Measurements from ENCODE around the gene PGF. TPM values are rescaled to one million over a fixed set of nuclear protein-coding genes. Genes with fewer than 3 reads are reported as not detected.
A peak's percentile ranks its signal among the peaks of the same experiment; 100 is the strongest.

Gene PGF
- total RNA-seq, 1 experiment from 2014 or later, result 6.9 TPM

GRCh38 chr14:74982661-74983060 lies 27.3 kb upstream of the PGF start:
- Histone ChIP-seq H3K27me3 (ENCODE audit: control insufficient read depth, insufficient read depth, low read length) (no peaks in the 10 kb centered on the region; the same call in 1 of the 2 replicates), H3K4me3 (ENCODE audit: insufficient read depth, low read depth, low read length) (no peak overlapping the region), H3K36me3 (replicated peaks; ENCODE audit: control insufficient read depth, insufficient read depth, low read length) (no peaks in the 10 kb centered on the region)
- DNase-seq, result no peak

GRCh38 chr14:74981833-74982232 lies 26.4 kb upstream of the PGF start:
- DNase-seq, result no peak

DNA sequence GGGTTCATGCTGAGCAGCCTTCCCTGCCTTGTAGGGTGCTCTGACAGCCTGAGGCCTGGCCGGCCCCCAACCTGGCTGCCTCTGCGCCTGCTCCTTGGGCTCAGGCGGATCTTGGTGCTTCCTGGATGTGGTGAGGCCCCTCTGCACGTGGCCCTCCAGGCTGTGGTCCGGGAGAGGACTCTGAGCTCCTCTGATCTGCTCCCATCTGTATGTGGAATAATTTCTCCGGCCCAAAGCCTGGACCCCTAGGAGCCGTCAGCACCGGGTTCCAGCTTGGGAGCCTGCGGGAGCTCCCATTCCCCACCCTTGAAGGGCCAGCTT lies 26.0 kb upstream of the PGF start:
- H3K4me3 ChIP-seq (ENCODE audit: insufficient read depth, low read depth, low read length), result no peak overlapping the region
- no peaks in the 10 kb centered on the region for H3K36me3 ChIP-seq (replicated peaks; ENCODE audit: control insufficient read depth, insufficient read depth, low read length)
- DNase-seq, result no peak
- no peaks in the 10 kb centered on the region; the same call in 1 of the 2 replicates for H3K27me3 ChIP-seq (ENCODE audit: control insufficient read depth, insufficient read depth, low read length)

More at GRCh38 chr14:74981833-74982232, 26.4 kb upstream of the PGF start:
- H3K36me3 ChIP-seq (replicated peaks; ENCODE audit: control insufficient read depth, insufficient read depth, low read length), result no peaks in the 10 kb centered on the region
- no peak overlapping the region for H3K4me3 ChIP-seq (ENCODE audit: insufficient read depth, low read depth, low read length)
- H3K27me3 ChIP-seq (ENCODE audit: control insufficient read depth, insufficient read depth, low read length), result no peaks in the 10 kb centered on the region; the same call in 1 of the 2 replicates

DNA sequence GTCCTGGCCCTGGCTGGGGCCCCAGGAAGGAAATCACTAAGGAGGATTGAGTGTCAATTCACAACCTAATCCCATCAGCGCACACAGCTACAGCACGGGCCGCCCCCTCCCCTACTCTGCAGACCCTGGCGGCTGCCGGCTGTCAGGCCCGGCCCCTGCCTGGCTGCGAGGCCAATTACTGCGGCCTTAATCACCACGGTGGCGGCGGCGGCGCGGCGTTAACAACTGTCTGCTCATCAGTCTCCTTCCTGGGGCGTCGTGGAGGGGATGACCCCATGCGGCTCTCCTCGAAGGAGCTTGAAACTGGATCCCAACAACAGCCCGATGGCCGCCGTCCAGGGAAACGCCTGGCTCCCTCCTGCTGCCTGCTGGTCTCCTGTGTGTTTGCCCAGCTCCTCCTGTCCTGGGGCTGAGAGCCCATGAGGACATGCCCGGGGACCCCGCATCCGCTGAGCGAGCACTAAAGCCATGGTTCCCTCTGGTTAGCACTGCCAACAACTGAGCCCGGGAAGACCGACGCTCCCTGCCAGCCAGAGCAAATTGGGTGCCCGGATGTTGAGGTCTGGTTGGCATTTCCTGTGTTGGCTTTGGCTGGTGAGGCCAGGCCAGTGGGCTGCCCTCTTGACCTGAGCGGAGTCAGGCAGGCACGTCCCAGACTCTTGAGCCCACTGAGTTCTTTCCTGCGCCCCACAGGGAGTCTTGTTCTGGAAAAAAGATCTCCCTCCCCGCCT lies 25.5 kb upstream of the PGF start:
- DNase-seq, result peak; percentile 86
- no peaks in the 10 kb centered on the region for H3K36me3 ChIP-seq (replicated peaks; ENCODE audit: control insufficient read depth, insufficient read depth, low read length)
- H3K27me3 ChIP-seq (ENCODE audit: control insufficient read depth, insufficient read depth, low read length), result no peaks in the 10 kb centered on the region; the same call in 1 of the 2 replicates
- no peak overlapping the region for H3K4me3 ChIP-seq (ENCODE audit: insufficient read depth, low read depth, low read length)

DNA sequence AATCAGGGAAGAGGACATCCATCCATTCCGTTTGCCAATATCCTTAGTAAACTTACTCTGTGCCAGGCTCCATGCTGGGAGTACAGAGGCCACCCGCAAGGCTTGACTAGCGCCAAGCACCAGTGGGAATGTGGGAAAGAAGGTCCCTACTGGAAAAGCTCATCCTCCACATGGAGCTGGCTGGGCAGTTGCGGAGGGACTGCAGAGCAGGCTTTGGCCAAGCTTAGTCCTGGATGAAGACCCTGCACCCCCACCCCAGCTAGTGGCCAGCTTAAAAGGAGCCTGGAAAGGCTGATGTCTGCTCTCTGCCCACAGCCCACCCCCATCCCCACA lies 25.0 kb upstream of the PGF start:
- no peak for DNase-seq
- Histone ChIP-seq H3K4me3 (ENCODE audit: insufficient read depth, low read depth, low read length) (no peak overlapping the region), H3K36me3 (replicated peaks; ENCODE audit: control insufficient read depth, insufficient read depth, low read length) (no peaks in the 10 kb centered on the region), H3K27me3 (ENCODE audit: control insufficient read depth, insufficient read depth, low read length) (no peaks in the 10 kb centered on the region; the same call in 1 of the 2 replicates)

DNA sequence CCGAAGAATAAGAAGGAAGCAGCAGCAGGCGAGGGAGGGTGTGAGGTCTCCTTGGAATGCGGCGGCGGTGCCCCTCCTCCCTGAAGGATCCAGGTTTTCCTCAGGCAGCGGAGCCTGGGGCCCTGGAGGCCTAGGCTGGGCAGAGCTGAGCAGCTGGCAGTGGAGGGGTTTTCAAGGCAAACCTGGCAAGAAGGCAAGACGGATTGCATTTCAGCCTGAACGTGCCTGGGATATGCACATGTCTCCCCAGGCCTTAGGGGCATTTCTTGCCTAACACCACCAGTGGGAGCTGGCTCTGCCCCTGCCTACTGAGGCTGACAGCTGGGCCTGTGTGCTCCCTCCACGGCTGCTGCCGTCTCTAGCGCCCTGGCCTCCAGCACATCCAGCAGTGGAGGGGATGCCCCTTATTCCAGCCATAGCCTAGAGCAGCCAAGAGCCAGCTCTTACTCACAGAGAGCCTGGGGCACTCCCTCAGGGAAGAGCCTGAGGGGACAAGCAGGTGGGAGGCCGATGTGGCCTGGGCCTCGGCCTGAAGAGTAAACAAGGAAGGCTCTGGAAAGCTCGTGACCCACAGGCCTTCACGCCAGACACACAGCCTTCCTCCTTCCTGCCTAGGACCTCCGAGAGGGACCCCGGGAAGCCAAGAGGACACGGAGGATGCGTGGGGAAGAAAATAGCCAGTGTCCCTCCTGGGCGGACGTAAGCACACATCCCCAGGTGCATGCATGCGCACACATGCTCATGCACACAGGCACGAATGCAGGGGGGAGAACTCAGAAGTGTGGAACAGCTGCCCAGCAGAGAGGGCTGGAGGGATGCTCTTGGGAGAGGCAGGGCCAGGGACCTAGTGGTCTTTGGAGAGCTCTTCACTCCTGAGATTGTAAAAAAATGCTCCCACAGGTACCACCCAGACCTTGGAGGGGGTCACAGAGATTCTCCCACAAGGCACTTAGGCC lies 24.3 kb upstream of the PGF start:
- peak; percentile 83 for DNase-seq
- Histone ChIP-seq H3K36me3 (replicated peaks; ENCODE audit: control insufficient read depth, insufficient read depth, low read length) (no peaks in the 10 kb centered on the region), H3K27me3 (ENCODE audit: control insufficient read depth, insufficient read depth, low read length) (no peaks in the 10 kb centered on the region; the same call in 1 of the 2 replicates), H3K4me3 (ENCODE audit: insufficient read depth, low read depth, low read length) (no peak overlapping the region)

- peak; percentile 28 for DNase-seq
- no peaks in the 10 kb centered on the region; the same call in 1 of the 2 replicates for H3K27me3 ChIP-seq (ENCODE audit: control insufficient read depth, insufficient read depth, low read length)
- no peaks in the 10 kb centered on the region for H3K36me3 ChIP-seq (replicated peaks; ENCODE audit: control insufficient read depth, insufficient read depth, low read length)
Measured at GRCh38 chr14:74979029-74979428, 23.6 kb upstream of the PGF start.

DNA sequence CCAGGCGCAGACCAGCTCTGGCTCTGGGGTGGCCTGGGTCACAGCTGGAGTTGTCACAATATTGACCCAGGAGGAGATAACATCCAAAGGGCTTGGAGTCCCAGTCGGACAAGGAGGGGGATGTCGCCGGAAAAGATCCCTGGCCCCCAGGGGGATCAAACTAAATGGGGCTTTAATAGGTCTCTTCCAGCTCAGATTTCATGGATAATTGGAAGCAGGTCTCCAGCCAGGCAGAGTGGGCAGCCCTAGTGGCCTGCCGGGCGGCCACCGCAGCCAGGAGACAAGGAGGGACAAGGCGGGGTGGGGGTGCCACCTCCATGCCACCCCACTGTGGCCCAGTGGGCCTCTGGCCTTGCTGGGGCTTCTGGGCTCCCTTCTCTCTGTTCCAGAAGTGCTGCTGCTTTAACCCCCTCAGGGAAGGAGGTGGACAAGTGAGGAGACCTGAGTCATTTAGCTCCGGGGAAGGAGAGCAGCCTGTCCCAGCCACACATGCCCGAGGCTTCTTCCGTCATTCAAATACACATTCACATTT lies 23.1 kb upstream of the PGF start:
- Histone ChIP-seq H3K36me3 (replicated peaks; ENCODE audit: control insufficient read depth, insufficient read depth, low read length) (no peaks in the 10 kb centered on the region), H3K4me3 (ENCODE audit: insufficient read depth, low read depth, low read length) (no peak overlapping the region), H3K27me3 (ENCODE audit: control insufficient read depth, insufficient read depth, low read length) (no peaks in the 10 kb centered on the region; the same call in 1 of the 2 replicates)
- DNase-seq, result peak; percentile 52

More at GRCh38 chr14:74979029-74979428, 23.6 kb upstream of the PGF start:
- H3K4me3 ChIP-seq (ENCODE audit: insufficient read depth, low read depth, low read length), result no peak overlapping the region

- H3K27me3 ChIP-seq (ENCODE audit: control insufficient read depth, insufficient read depth, low read length), result no peaks in the 10 kb centered on the region; the same call in 1 of the 2 replicates
- no peak overlapping the region for H3K4me3 ChIP-seq (ENCODE audit: insufficient read depth, low read depth, low read length)
- DNase-seq, result no peak
- no peaks in the 10 kb centered on the region for H3K36me3 ChIP-seq (replicated peaks; ENCODE audit: control insufficient read depth, insufficient read depth, low read length)
Measured at GRCh38 chr14:74977901-74978385, 22.5 kb upstream of the PGF start.

DNA sequence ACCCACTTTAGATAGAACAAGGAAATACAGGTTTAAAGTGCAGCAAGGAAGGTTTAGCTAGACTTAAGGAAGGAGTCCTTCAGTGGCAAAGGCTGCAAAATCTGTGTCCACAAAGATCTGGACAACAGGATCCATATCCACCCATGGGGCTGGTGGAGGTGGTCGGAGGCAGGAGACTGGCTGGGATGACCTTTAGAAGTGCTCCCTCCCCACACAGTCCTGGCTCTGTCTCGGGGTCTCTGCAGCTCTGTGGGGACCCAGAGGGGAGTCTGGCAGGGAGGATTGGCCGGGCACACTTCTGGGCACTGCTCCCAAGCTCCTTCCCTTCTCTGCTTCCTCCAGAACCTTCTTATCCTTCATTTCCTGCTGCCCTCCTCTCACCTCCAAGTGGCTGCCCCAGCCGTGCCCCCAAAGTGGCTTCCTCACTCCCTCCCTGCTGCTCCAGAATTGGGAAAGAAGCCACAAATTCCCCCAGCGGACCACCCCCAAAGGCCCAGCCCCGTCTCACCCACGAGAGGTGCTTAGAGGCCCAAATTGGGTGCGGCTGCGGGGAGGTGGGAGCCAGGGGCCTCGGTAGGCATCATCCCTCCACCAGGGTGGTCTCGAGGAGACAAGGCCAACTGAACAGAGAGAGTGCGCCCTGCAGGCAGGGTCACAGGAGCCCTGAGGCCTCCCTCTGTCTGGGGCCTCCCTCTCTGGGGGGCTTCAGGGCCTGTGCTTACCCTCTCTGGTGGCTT lies 21.9 kb upstream of the PGF start:
- no peaks in the 10 kb centered on the region; the same call in 1 of the 2 replicates for H3K27me3 ChIP-seq (ENCODE audit: control insufficient read depth, insufficient read depth, low read length)
- no peak overlapping the region for H3K4me3 ChIP-seq (ENCODE audit: insufficient read depth, low read depth, low read length)
- DNase-seq, result peak; percentile 40
- no peaks in the 10 kb centered on the region for H3K36me3 ChIP-seq (replicated peaks; ENCODE audit: control insufficient read depth, insufficient read depth, low read length)

DNA sequence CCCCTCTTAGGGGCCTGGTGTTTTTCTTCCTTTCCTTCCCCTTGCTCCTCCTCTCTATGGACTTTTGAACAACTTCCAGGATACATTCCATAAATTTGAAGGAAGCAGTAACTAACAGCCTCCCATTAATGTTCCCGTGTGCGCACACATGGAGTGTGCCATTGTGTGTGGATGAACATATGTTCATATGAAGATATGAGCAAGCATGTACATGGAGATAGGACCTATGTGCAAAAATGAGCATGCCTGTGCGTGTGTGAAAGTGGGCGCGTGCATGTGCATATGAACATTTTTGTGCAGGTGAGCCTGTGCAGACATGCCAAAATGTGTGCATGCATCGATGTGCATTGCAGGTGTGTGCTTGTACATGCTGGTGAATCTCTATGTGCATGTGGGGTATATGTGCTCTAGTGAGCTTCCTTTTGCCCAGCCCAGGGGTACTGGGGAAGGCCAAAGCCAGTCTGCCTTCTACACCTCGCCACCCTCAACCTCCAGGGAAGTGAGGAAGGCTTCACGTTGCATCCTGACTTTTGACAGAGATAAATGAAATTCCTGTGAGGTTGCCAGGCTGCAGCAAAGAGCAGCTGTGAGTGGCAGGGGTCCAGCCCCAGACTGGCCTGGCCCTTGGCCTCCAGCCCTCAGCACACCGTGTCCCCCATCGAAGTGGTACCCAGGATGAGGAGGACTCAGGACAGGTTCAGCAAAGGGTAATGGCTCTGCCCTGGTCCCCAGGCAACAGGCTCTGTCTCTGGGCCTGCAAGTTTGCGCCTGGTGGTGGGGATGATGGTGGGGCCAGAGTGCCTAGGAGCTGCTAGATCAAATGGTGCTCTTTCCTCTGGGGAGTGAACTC lies 21.1 kb upstream of the PGF start:
- Histone ChIP-seq H3K27me3 (ENCODE audit: control insufficient read depth, insufficient read depth, low read length) (no peaks in the 10 kb centered on the region; the same call in 1 of the 2 replicates), H3K4me3 (ENCODE audit: insufficient read depth, low read depth, low read length) (no peak overlapping the region), H3K36me3 (replicated peaks; ENCODE audit: control insufficient read depth, insufficient read depth, low read length) (no peaks in the 10 kb centered on the region)
- no peak for DNase-seq

DNA sequence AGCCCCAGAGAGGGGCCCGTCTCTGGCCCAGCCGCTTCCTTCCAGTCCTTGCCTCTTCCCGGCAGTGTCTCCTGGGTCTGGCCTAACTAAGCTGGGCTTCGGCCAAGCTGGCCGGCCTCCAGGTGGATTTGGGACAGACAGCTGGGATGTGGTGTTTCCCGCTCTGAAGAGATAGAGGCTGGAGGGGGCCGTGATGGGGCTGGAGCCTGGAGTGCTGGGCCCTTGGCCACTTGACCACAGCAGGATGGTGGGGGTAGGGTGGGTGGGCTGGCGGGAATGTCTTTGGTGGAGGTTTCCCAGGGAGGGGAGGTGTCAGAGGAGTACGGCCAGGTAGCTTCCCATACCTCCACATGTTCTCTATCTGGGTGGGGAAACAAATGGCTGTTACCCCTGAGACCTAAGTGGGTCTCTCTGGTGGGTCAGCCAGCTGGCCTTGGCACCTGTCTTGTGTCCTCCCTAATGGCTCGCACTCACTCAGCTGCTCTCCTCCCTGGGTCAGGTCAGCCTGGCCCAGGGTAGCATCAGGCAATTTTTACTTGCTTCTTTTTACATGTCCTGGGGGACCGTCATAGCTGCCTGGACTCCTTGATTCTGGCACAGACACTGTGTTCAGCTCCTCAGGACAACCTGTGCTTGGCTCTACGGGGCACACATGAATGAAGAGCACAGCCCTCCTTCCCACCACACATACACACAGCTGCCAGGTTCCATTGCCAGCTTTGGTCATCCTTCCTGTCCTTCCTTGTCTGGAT lies 19.8 kb upstream of the PGF start:
- Histone ChIP-seq H3K4me3 (ENCODE audit: insufficient read depth, low read depth, low read length) (no peak overlapping the region), H3K36me3 (replicated peaks; ENCODE audit: control insufficient read depth, insufficient read depth, low read length) (no peaks in the 10 kb centered on the region), H3K27me3 (ENCODE audit: control insufficient read depth, insufficient read depth, low read length) (no peaks in the 10 kb centered on the region)
- peak; percentile 38 for DNase-seq
